ENCODE data around the gene TBC1D26. TPM values are rescaled to one million over a fixed set of nuclear protein-coding genes. Genes with fewer than 3 reads are reported as not detected.
"Not testable (repeated sequence)": the region's sequence is repeated elsewhere in the genome, so short reads cannot be mapped to it uniquely, and the experiment has no call there.

TBC1D26 gene
- total RNA-seq, 1 donor from 2014 or later: not detected

DNA sequence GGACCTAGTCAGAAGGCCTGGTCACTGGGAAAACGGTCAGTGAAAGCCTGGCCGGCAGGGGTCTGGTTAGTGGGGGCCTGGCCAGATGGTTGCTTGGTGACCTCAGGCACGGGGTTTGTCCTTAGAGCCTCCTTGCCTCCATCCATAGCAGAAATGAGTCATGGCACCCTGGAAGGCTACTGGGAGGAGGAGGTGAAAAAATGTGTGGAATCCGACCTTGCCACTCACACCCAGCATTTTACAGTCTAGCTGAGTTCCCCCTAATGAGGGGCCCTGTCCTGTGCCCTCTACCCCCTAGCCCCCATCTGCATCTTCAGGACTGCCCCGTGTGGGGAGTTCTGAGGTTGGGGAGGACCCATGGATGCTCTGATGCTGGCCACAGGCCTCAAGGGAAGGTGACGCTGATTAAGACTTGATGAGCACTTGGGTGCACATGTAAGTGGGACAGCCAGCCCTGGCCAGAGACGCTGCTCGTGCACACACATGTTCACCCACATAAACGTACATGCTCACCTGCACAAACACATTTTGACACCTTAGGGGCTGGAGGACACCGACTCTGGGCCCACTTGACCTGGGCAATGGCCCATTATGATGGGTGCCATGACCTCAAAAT lies 1.2 kb downstream of the TBC1D26 start:
- DNase-seq; H3K36me3 ChIP-seq; H3K4me1 ChIP-seq; H3K27me3 ChIP-seq (ENCODE audit: low read depth); intact Hi-C loops (cut with micrococcal nuclease); H3K27ac ChIP-seq (replicated peaks); H3K9me3 ChIP-seq (replicated peaks); H3K4me3 ChIP-seq: not testable (repeated sequence)

DNA sequence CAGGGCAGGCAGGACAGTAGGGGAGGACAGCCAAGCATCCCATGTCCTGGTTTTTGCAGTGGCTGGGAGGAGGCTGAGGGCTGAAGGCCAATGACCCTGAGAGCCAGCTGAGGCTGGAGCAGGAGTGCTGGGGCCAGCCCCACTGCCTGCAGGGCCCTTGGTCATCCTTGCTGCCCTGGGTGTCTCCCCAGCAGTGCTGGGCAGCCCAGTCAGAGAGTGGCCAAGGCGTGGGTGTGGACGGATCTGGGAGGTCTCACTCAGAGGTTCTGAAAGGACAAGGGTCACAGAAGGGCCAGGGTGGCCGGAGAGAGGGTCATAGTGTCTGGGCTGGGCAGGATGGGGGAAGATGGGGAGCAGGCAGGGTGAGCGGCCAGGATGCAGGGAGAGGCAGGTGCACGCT lies 4.5 kb downstream of the TBC1D26 start:
- H3K4me3 ChIP-seq; H3K9me3 ChIP-seq (replicated peaks); H3K36me3 ChIP-seq; intact Hi-C loops (cut with micrococcal nuclease); DNase-seq; H3K27ac ChIP-seq (replicated peaks); H3K27me3 ChIP-seq (ENCODE audit: low read depth); H3K4me1 ChIP-seq: not testable (repeated sequence)

DNA sequence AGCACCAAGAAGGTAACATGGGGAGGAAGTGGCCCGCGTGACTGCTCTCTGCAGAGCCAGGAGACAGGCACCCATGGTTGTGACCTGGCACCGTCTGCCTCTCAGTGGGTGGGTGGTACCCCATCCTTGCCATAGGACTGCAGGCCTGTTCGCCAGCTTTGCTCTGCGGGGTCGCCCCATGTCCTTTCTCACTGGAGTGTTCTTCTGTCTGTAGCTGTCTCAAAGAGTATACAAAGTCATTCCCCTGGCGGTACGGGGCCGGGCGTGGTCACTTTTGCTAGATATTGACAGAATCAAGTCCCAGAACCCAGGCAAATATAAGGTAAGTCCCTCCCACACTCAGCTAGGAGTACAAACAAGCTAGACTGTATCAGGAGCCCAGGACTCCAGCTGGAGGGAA lies 6.0 kb downstream of the TBC1D26 start:
- no peak for DNase-seq
- no peaks in the 10 kb centered on the region for H3K36me3 ChIP-seq
- intact Hi-C loops (cut with micrococcal nuclease): no loop called here
- no peaks in the 10 kb centered on the region for H3K27me3 ChIP-seq (ENCODE audit: low read depth)
- H3K9me3 ChIP-seq (replicated peaks): no peaks in the 10 kb centered on the region
- H3K4me3 ChIP-seq: no peak overlapping the region
- TF ChIP-seq, protein P1, sequence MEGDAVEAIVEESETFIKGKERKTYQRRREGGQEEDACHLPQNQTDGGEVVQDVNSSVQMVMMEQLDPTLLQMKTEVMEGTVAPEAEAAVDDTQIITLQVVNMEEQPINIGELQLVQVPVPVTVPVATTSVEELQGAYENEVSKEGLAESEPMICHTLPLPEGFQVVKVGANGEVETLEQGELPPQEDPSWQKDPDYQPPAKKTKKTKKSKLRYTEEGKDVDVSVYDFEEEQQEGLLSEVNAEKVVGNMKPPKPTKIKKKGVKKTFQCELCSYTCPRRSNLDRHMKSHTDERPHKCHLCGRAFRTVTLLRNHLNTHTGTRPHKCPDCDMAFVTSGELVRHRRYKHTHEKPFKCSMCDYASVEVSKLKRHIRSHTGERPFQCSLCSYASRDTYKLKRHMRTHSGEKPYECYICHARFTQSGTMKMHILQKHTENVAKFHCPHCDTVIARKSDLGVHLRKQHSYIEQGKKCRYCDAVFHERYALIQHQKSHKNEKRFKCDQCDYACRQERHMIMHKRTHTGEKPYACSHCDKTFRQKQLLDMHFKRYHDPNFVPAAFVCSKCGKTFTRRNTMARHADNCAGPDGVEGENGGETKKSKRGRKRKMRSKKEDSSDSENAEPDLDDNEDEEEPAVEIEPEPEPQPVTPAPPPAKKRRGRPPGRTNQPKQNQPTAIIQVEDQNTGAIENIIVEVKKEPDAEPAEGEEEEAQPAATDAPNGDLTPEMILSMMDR (IDR thresholded peaks at IDR 0.05; ENCODE audit: borderline replicate concordance): no peak
- no peaks in the 10 kb centered on the region for H3K4me1 ChIP-seq
- no peak overlapping the region for H3K27ac ChIP-seq (replicated peaks)

DNA sequence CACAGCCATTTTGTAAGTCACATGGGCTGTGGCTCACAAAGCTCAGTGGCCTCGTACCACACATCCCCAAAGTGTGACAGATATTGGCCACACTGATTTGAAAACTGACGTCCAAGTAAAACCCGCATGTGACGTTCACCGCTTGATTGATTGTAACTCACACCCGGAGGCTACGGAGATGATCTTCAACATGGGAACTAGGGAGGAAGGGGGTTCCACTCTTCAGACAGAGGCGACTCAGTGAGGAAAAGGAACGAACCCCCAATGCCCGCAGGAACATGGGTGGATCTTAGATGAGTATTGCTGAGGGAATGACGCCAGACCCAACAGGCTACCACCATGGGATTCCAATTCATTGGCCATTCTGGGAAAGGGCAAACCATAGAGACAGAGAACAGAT lies 7.2 kb downstream of the TBC1D26 start:
- H3K27me3 ChIP-seq (ENCODE audit: low read depth); H3K4me3 ChIP-seq; H3K36me3 ChIP-seq; H3K4me1 ChIP-seq; H3K9me3 ChIP-seq (replicated peaks); H3K27ac ChIP-seq (replicated peaks); intact Hi-C loops (cut with micrococcal nuclease); DNase-seq: not testable (repeated sequence)

DNA sequence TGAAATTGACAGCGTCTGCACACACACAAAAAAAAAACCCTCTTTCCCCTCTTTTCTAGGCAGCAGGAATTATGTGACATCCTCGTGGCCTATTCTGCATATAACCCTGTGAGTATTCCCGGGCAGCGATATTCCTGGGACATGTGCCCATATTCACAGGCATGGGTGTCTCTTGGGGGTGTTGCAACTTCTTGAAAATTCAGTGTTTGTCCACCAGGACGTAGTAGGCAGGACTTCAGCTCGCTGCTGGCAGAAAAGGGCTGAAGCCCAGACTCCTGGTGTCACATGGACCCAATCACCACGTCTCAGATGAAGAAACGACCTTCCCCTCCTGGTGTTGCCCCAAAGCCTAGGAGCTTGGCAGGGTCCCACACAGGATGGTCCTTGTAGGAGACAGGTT lies 8.0 kb downstream of the TBC1D26 start:
- H3K27me3 ChIP-seq (ENCODE audit: low read depth); DNase-seq; H3K27ac ChIP-seq (replicated peaks); H3K9me3 ChIP-seq (replicated peaks); H3K4me3 ChIP-seq; H3K4me1 ChIP-seq; H3K36me3 ChIP-seq; intact Hi-C loops (cut with micrococcal nuclease): not testable (repeated sequence)

DNA sequence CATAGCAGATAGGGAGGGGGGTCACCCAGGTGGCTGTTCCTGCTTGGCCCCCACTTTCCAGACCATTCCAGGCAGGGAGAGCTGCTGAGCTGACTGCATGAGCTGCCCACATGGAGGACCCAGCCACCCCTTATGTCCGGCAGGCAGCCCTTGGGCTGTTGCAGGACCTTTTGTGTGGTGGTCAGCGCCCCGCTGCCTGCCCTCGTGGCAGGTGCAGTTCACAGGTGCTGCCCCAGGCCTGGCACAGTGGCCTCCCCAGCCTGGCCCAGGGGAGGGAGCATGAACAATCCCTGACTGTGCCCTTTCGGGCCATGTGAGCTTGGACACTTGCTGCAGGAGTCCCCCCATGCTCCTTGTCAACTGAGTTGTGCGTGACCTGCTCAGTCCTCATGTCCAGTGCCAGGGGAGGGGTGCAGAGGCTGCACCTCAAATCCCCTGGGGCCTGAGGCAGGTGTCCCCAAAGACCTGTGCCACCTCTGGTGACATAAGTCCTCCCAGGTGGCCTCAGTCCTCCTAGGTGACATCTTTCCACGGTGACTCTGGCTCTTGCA lies 8.6 kb downstream of the TBC1D26 start:
- no peaks in the 10 kb centered on the region for H3K36me3 ChIP-seq

DNA sequence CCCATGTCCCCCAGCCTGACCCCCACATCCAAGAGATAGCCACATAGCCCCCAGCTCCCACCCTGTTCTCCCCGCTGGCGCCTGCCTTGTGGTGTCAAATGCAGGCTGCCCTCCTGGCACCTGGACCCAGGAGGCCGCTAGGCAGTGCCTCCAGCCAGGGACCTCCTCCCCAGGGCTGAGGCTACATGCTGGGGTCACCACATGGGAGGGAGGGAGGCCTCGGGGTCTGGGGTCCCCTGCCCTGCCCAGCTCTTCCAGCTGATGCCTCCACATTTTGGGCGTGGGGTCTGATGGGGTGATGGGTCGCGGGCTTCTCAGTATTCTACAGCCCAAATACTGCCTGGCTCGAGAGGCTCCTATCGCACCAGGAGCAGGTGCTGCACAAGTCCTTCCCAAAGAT lies 9.5 kb downstream of the TBC1D26 start:
- H3K4me1 ChIP-seq: no peaks in the 10 kb centered on the region
- no peaks in the 10 kb centered on the region for H3K9me3 ChIP-seq (replicated peaks)
- no peak overlapping the region for H3K4me3 ChIP-seq
- TF ChIP-seq, protein P1 (IDR thresholded peaks at IDR 0.05; ENCODE audit: borderline replicate concordance): no peak
- no peak for DNase-seq
- no peaks in the 10 kb centered on the region for H3K27me3 ChIP-seq (ENCODE audit: low read depth)
- H3K36me3 ChIP-seq: no peaks in the 10 kb centered on the region
- intact Hi-C loops (cut with micrococcal nuclease): no loop called here
- H3K27ac ChIP-seq (replicated peaks): no peak overlapping the region

More for the DNA sequence above, 8.6 kb downstream of the TBC1D26 start:
- TF ChIP-seq, protein P1 (IDR thresholded peaks at IDR 0.05; ENCODE audit: borderline replicate concordance): no peak
- no peak for DNase-seq
- no peak overlapping the region for H3K4me3 ChIP-seq
- H3K27ac ChIP-seq (replicated peaks): no peak overlapping the region
- H3K4me1 ChIP-seq: no peaks in the 10 kb centered on the region
- H3K27me3 ChIP-seq (ENCODE audit: low read depth): no peaks in the 10 kb centered on the region
- H3K9me3 ChIP-seq (replicated peaks): no peaks in the 10 kb centered on the region
- intact Hi-C loops (cut with micrococcal nuclease): no loop called here
